Lower lobe of right lung (tissue), 2 donors: ENCODE results near the gene DBNL. TPM values are rescaled to one million over a fixed set of nuclear protein-coding genes. Genes with fewer than 3 reads are reported as not detected.

ENCODE experiments used
- ATAC-seq, 2 donors: fragments of 200-7000 bp; cut with Tn5 transposase; one replicate each; pipeline ENCODE4 v1.9.1; 2020 to 2022; ENCODE audit warnings: mild to moderate bottlenecking in 2 of 2, moderate library complexity in 2 of 2
- DNase-seq: peaks from one replicate; pipeline ENCODE4 v3.0.0-alpha.2; 2020
- H3K27ac ChIP-seq: fragments of 200-600 bp; one replicate; pipeline ENCODE4 v1.8.0; 2022
- H3K27me3 ChIP-seq: fragments of 200-600 bp; one replicate; pipeline ENCODE4 v1.8.0; 2022; ENCODE audit warnings: low read depth
- H3K36me3 ChIP-seq: fragments of 200-600 bp; one replicate; pipeline ENCODE4 v1.8.0; 2022; ENCODE audit warnings: mild to moderate bottlenecking
- H3K4me1 ChIP-seq: fragments of 200-600 bp; one replicate; pipeline ENCODE4 v1.8.0; 2022
- H3K4me3 ChIP-seq: fragments of 200-600 bp; one replicate; pipeline ENCODE4 v1.8.0; 2022; ENCODE audit warnings: mild to moderate bottlenecking
- H3K9me3 ChIP-seq: fragments of 200-600 bp; one replicate; pipeline ENCODE4 v1.8.0; 2022
- CTCF ChIP-seq: fragments of 200-600 bp; IDR thresholded peaks from one replicate; pipeline ENCODE4 v1.8.0; 2022; ENCODE audit warnings: antibody characterized with exemption, mild to moderate bottlenecking
- intact Hi-C: fragments of 100-400 bp; cut with DNase I; formaldehyde crosslinking; loops from one replicate; pipeline ENCODE4 v1.11.0; 2022
- total RNA-seq: library from RNA; stranded (reverse); fragmentation: NEBNext Ultra II Directional; extraction: Animal tissue kit (Norgen Biotek cat#: 25700); gene quantifications from one replicate; pipeline ENCODE4 v1.2.1, GENCODE V29; 2021
- donor health status: DM: no; HTN: yes; CAD: no; lungs with severe emphysema.

Gene DBNL
- total RNA-seq, 1 donor from 2014 or later: 109 TPM

- intact Hi-C loops: no loop called here
- ATAC-seq (no peak), DNase-seq (no peak)
- H3K27me3 ChIP-seq: no peaks in the 10 kb centered on the region
- peak overlapping the region; percentile 6 for H3K27ac ChIP-seq
- no peak overlapping the region for H3K4me3 ChIP-seq
- no peaks in the 10 kb centered on the region for H3K9me3 ChIP-seq
- no peaks in the 10 kb centered on the region for H3K36me3 ChIP-seq
- H3K4me1 ChIP-seq: peaks cover 13% of the 10 kb centered on the region
- TF ChIP-seq CTCF: no peak
These were observed 51.3 kb downstream of the DBNL start for GRCh38 chr7:44095781-44096180.

- DNase-seq: no peak
- Histone ChIP-seq H3K4me1 (peaks cover 13% of the 10 kb centered on the region), H3K9me3 (no peaks in the 10 kb centered on the region), H3K4me3 (no peak overlapping the region), H3K27ac (no peak overlapping the region), H3K27me3 (no peaks in the 10 kb centered on the region), H3K36me3 (no peaks in the 10 kb centered on the region)
- intact Hi-C loops: no loop called here
- TF ChIP-seq CTCF: no peak
- no peak for ATAC-seq
These were observed 51.9 kb downstream of the DBNL start for GRCh38 chr7:44096326-44096881.

- Histone ChIP-seq H3K27ac (no peak overlapping the region), H3K9me3 (no peaks in the 10 kb centered on the region)
These were observed 52.8 kb downstream of the DBNL start for GRCh38 chr7:44097064-44097932.

GRCh38 chr7:44098092-44099068 is 53.9 kb downstream of the DBNL start:
- intact Hi-C loops: no loop called here
- Histone ChIP-seq H3K9me3 (no peaks in the 10 kb centered on the region), H3K27ac (no peak overlapping the region), H3K4me1 (peaks cover 13% of the 10 kb centered on the region), H3K36me3 (no peaks in the 10 kb centered on the region), H3K4me3 (no peak overlapping the region), H3K27me3 (peaks cover 3% of the 10 kb centered on the region)
- no peak for DNase-seq
- no peak for TF ChIP-seq CTCF
- ATAC-seq: no peak

More at GRCh38 chr7:44097064-44097932, 52.8 kb downstream of the DBNL start:
- no peak for DNase-seq
- intact Hi-C loops: no loop called here
- TF ChIP-seq CTCF: no peak
- Histone ChIP-seq H3K36me3 (no peaks in the 10 kb centered on the region), H3K4me3 (no peak overlapping the region), H3K4me1 (peaks cover 13% of the 10 kb centered on the region), H3K27me3 (no peaks in the 10 kb centered on the region)
- no peak for ATAC-seq

GRCh38 chr7:44099669-44100068 is 55.2 kb downstream of the DBNL start:
- no peak overlapping the region for H3K4me3 ChIP-seq
- DNase-seq: no peak
- H3K27me3 ChIP-seq: peaks cover 12% of the 10 kb centered on the region
- H3K4me1 ChIP-seq: peaks cover 12% of the 10 kb centered on the region
- no peak overlapping the region for H3K27ac ChIP-seq
- no peak for TF ChIP-seq CTCF
- intact Hi-C loops: no loop called here
- H3K9me3 ChIP-seq: no peaks in the 10 kb centered on the region
- H3K36me3 ChIP-seq: no peaks in the 10 kb centered on the region
- no peak for ATAC-seq
